DLD1 (cell line): Measurements from ENCODE around the gene CHADL.
"Not testable (repeated sequence)": the region's sequence is repeated elsewhere in the genome, so short reads cannot be mapped to it uniquely, and the experiment has no call there.

ENCODE experiments used
- in situ Hi-C: cut with HindIII; loops from 2 replicates; pipeline ENCODE4 v1.10.0; 2017; ENCODE audit warnings: low sequenced_read_pairs

The CHADL gene, protein sequence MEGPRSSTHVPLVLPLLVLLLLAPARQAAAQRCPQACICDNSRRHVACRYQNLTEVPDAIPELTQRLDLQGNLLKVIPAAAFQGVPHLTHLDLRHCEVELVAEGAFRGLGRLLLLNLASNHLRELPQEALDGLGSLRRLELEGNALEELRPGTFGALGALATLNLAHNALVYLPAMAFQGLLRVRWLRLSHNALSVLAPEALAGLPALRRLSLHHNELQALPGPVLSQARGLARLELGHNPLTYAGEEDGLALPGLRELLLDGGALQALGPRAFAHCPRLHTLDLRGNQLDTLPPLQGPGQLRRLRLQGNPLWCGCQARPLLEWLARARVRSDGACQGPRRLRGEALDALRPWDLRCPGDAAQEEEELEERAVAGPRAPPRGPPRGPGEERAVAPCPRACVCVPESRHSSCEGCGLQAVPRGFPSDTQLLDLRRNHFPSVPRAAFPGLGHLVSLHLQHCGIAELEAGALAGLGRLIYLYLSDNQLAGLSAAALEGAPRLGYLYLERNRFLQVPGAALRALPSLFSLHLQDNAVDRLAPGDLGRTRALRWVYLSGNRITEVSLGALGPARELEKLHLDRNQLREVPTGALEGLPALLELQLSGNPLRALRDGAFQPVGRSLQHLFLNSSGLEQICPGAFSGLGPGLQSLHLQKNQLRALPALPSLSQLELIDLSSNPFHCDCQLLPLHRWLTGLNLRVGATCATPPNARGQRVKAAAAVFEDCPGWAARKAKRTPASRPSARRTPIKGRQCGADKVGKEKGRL

DNA sequence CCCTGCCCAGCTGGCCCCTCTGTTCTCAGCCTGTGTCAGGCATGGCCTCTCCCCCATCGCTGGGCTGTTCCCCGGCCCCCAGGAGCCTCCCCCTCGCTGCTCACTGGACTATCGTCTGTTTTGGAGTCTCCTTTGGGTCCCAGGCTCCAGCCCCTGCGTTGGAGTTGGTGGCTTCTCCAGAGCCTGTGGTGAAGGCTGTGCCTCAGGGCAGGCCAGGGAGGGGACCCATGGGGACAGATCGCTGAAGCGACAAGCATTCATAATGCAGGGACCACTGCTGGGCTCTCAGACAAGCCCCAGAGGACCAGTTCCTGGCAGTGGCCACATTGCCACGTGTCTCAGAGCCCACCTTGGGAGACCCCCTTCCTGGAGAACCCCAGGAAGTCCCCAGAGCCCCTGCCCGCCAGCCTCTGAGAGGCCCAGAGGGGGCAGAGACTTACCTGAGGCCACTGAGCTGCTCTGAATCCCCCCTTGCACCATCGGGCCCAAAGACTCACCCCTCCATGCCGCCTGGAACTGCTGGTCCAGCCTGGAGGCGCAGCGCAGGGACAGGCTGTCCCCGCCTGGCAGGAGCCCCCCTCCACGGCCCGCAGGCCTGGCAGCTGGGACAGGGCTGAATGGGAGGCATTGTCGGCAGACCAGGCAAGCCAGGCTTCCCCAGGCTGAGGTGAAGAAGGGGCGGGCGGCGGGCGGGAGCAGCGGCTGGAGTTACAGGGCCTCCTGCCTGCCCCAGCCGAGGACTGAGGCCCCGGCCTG, at the start of gene CHADL:
Gene CHADL, minus strand, starts transcription at position 555 of the 756 bp plus-strand sequence. Its CDS starts 50 bp downstream, at position 505.
- in situ Hi-C loops: no loop called here

DNA sequence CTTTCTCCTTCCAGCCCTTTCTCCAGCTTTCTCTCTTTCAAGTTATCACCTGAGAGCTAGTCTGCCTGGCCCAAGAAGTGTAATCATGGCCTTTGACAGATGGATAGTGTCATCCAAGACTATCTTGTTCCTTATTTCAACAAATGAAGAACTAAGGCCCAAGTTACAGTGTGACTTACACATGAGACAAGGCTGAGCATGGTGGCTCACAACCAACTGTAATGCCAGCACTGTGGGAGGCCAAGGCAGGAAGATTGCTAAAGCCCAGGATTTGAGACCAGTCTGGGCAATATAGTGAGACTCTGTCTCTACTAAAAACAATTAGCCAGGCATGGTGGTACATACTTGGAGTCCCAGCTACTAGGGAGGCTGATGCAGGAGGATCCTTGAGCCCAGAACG, 48.9 kb upstream of the CHADL start:
- in situ Hi-C loops: no loop called here

DNA sequence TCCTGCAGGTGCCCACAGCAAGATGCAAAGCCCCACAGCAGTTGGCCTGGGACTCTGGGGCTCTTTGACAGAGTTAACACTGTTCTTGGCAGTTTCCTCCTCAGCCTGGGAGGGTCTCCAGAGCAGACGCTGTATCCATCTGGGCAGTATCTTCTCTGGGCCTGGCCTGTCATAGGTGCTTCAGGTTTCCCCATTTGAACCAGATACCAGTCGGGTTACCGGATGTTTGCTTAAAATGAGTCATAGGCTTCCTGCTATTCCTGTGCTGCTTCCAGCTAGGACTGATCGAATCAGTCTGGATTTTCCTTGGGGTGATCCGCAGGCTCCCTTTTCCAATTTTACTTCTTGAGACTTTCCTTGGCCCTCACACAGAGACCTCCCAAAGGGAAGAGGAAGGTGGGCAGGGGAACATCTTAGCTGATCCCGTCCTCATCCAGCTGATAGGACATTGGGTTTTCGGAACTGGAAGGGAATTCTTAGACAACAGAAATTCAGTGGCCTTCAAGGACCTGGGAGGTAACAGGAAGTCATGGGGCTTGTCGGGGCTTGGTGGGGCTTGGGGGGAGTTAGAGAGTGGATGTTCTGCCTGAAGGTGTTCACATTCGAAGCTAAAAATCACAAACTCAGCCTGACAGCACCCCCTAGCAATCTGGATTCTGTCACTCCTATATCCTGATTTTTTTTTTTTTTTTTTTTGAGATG, 47.7 kb upstream of the CHADL start:
- in situ Hi-C loops: no loop called here

DNA sequence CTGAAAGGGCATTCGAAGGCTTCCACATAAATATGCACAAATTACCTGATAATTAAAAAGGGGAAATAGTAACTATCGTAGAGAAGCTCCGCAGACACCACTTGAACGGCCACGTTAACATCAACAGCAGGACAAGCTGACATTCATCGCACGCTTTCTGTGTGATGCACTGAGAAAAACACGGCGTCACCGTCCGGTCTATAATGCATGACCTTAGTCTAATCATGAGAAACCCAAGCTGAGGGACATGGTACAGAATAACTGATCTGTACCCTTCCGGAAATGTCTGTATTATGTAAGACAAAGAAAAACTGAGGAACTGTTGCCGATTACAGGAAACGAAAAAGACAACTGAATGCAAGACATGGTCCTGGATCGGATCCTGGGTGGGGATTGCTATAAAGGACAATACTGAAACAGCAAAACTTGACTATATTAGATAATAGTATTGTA, 45.9 kb upstream of the CHADL start:
- in situ Hi-C loops: no loop called here

DNA sequence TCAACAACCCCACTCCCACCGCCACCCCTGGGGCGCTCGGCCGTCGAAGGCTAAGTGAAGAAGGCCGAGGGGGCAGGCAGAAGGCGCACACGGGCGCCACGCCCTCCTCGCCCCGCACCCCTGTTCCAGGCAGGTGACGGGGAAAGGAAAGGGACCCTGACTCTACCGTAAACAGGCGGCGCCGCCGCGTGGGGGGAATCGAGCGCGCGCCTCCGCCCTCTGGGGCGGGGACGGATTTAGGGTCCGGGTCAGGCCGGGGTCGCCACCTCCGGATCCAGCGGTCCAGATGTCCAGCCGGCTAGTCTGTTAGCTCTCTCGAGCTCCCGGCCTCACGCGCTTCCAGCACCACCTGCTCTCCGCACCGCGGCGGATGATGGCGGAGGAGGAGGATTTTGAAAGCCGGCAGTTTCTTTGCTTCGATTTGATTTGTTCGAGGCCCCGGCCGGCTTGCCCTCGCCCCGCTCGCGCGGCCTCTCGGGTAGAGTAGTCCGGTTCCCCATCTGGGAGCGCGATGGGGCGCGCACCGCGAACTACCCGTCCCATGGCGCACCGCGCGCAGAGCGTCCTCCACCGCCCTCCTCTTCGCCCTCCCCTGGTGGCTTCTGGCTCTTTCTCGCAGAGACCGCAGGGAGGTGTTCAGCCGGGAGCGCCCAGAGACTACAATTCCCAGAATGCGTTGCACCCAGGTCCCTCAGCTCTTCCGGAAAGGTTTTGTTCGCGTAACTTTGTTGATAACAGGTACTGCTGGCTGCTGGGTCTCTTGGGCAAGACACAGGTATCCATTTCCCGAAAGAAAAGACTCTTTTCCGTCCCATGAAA, 45.3 kb upstream of the CHADL start, which contains the start of gene RANGAP1:
Gene RANGAP1, minus strand, starts transcription at position 368 of the 819 bp plus-strand sequence. CDS start 5,143 bp downstream, outside the sequence.
- in situ Hi-C loops: no loop called here

DNA sequence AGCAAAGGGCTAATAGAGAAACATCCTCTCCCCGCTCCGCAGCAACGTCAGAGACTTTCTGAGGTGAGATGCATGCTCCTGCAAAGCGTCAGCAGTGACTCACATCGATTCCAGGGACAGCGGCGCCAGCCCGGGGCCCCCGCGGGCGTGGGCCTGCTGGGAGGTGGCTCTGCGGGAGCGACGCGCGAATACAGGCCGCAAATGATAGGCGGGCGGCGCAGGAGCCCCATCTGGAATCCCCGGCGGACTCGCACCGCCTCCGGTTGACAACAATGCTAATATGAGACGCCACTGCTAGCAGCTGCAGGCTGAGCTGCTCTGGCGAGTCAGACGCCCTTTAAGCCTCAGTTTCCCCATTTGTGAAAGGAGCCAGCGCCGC, 44.7 kb upstream of the CHADL start:
- in situ Hi-C loops: no loop called here

DNA sequence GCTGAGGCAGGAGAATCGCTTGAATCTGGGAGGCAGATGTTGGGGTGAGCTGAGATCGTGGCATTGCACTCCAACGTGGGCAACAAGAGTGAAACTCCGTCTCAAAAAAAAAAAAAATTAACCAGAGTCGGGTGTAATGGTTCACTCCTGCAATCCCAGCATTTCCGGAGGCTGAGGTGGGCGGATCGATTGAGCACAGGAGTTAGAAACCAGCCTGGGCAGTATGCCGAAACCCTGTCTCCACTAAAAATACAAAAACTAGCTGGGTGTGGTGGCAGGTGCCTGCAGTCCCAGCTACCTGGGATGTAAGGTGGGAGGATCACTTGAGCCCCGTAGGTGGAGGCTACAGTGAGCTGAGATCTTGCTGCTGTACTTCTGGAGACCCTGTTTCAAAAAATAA, 43.7 kb upstream of the CHADL start:
- in situ Hi-C loops: no loop called here

DNA sequence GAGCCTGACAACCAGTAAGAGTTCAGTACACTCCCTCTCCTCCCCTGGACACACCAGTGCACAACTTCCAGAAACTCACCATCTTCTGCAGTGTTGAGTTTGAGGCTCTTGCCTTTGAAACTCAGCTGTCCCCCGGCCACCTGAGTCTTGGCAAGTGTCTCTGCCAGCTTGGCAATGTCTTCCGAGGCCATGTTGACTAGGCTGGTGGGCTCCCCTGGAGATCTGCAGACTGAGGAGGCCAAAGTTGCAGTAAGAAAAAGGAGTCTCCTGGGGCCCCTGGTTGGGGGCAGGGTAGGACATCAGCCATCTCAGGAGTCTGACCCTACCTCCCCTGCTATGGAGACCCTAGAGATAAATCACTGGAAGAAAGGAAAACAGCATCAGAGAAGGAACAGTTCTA, 40.1 kb upstream of the CHADL start:
- in situ Hi-C loops: no loop called here

DNA sequence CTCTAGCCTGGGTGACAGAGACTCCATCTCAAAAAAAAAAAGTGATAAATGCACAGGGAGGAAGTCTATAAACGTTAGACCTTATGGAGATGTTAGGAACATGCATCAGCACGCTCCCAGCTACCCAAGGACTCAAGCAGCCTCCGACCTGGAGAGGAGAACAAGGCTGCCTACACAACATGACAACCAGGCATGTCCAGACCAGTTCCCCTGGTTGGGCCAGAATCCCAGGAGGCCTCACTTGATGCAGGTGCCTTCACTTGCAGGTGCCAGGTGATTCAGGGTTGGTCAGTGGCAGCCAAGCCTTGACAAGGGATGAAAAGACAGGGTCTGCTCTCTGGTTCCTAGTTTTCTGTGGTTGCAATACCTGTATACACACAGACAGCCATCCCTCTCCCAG, 39.3 kb upstream of the CHADL start:
- in situ Hi-C loops: no loop called here

DNA sequence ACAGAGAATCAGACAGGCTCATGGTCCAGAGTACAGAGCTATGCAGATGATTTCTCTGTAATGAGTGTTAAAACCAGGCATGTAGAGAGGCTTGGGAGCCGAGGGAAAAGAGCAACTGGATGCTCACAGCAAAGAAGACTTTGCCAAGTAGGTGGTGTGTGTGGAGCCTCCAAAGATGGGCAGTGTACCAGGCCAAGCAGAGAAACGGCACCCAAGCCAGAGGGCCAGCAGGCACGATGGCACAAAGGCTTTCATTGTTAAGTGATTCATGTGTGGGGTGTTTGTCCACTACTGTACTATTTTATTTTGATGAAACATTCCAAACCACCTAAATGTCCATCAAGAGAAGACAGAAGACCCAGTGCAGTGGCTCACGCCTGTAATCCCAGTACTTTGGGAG, 34.1 kb upstream of the CHADL start:
- in situ Hi-C loops: no loop called here

DNA sequence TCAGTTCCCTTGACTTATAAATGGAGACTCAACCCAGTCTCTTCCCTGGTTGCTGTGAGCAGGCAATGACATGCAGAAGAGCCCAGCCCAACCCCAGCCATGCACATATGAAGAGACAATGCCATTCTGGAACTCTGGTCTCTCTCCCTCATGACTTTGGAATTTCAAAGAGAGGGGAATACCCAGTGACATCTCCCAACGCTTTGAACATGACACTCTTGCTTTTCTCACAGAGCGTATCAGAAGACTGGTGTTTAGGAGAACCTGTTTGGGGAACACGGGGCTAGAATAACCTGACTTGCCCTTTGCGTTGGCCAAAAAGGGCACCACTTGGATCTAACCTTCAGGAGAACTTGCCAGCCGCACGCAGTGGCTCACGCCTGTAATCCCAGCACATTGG, 32.4 kb upstream of the CHADL start:
- in situ Hi-C loops: no loop called here

DNA sequence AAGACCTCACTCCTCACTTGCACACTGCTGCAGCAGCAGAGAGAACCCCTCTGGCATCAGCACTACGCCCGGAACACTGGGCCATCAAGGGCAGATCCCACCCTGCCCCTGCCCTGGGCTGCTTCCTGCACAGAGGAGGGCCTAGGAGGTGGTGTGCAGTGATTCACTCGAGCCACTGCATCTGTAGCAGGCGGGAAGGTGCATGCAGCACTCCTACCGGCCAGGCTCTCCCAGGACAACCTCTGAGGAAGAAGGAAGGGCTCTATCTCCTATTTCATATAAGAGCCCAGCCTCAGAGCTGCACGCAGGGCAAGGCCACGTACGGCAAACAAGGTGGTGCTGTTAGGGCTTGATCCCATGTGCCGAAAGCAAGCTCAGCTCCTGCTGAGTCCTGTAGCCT, 31.1 kb upstream of the CHADL start:
- in situ Hi-C loops: no loop called here

DNA sequence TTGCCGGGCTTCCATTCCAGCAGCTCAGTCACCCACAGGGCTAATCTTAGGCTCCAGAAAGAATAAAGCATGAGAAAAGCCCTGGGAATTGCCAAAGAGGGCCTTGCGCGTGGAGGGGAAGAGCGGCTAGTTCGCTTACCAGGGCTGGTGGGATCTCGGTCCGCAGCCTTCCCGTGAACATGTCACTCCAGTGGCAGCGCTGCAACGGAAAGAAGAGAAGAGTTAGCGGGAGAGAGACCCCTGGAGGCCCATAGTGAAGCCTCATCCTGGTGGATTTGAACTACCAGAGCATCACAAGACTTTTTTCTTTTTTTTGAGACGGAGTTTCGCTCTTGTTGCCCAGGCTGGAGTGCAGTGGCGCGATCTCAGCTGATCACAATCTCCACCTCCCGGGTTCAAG, 27.2 kb upstream of the CHADL start:
- in situ Hi-C loops: no loop called here

DNA sequence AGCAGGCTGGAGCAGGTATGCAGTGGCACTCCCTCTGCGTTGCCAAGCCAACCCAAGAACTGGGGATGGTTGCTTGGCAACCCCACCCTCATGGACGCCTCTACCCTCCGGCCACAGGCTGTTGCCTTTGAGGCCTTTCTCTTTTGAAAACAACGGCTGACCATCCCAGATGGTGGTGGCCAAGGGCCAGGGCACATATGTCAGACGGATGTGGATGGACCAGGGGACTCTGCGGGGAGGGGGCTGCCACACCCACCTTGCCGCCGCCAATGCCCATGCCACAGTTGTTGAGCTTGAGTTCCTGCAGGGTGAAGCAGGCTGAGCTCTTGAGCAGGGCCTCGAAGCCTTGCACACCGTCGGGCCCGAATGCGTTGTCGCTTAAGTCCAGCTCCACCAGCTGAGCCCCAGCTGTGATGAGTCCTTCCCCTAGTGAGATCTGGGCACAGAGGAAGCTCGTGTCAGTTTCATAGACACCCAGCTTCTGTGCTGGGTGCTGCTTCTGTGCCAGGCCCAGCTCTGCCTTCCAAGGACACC, 23.7 kb upstream of the CHADL start:
- in situ Hi-C loops: no loop called here

DNA sequence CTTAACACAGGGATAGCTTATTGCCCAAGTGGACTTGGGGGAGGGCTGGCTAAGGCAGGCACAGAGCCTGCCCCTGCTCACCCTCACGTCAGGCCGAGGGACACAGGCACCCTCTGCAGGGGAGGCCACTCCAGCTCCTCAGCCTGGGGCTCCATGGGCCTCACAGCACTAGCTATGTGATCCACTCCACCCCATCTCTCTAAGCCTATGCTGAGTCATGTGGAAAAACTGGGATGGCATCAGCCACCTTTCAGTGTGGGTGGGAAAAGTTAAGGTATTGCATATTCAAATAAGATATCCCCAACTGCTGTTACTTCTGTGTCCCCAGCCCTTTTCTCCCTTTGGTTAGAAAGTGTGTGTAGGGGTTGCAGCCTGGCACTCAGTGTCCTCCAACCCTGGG, 23.0 kb upstream of the CHADL start:
- in situ Hi-C loops: no loop called here

DNA sequence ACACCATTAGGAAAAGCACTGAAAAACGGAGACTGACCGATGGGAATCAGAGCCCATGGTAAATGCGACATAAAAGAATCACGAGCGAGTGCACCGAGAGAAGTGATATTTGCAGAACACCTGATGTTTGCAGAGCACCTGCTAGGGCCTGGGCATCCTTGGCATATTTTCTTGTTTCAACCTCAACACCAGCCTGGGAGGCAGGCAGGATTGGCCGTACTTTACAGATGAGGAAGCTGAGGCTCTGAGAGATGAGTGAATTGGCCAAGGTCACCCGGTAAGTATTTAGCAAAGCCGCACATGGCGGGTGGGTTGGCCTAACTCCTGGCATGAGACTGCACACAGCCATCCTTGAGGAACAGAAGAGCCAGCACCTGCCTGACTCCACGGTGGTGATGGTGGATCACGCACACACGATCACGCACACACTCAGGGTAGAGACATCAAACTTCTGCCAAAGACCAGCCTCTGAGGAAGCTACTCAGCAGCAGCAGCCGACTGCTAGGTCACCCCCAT, 21.6 kb upstream of the CHADL start:
- in situ Hi-C loops: no loop called here

DNA sequence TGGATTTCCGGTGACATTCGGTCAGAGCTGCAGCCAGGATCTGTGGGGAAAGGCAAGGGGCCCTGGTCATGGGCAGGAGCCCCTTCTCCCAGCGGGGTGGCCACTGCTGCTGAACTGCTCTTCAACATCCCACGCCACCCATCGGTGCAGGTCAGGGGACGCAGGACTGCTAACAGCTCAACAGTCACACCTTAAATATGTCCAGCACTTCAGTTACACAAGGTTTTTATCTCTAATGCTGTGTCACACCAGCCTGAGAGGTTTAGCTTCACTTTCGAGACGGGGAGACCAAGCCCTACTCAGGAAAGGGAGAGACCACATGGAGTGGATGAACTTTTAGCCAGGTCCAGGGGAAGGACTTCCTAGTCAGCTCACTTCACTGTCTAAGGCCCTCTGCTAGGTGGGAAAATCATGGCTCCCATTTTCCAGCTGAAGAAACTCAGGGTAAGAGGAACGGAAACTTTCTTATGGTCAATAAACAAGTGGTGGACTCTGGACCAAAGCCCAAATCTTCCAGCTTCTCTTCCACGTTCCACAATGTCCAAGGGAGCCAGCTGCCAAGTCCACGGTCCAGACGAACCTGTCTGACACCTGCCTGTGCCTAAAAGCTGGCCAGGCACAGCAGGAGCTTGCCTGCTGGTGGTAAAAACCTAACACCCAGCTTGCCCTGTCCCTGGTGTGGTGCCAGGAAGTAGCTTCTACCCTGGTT, 21.0 kb upstream of the CHADL start:
- in situ Hi-C loops: no loop called here

DNA sequence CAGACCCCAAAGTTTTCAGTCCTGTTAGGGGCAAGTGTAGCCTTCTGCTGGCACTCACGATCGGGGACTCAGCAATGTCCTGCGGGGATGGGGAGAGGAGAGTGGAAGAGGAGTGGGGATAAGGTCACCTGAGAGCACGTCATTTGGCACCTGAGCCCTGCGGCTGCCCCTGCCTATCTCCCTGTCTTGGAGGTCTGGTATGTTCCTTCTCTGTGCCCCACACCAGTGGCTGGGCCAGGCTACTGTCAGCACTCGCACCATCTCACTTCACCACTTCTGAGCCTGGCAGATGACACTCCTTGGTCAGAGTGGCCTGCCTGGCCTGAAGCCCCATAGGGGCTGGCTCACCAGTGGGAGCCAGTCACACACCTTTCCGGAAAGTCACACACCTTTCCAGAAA, 20.1 kb upstream of the CHADL start:
- in situ Hi-C loops: no loop called here

DNA sequence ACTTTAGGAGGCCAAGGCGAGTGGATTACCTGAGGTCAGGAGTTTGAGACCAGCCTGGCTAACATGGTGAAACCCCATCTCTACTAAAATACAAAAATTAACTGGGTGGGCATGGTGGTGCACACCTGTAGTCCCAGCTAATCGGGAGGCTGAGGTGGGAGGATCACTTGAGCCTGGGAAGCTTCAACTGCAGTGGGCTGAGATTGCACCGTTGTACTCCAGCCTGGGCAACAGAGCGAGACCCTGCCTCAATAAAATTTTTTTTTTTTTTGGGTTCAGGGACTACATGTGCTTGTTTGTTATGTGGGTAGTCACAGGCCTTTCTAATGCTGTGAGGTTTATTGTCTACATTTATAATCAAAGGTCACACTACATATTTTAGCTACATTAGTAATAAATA, 19.0 kb upstream of the CHADL start:
- in situ Hi-C loops: not testable (repeated sequence)
